GM18526 (cell line): ENCODE results near the gene SCAPER.

ENCODE experiments used
- POLR2A ChIP-seq: IDR thresholded peaks from 3 replicates; pipeline ENCODE4 v1.6.1; 2011; ENCODE audit not compliant: insufficient read length; ENCODE audit errors: extremely low read depth

Gene SCAPER

GRCh38 chr15:76931397-76932134, 26.4 kb upstream of the SCAPER start, which contains the start of gene RCN2:
Gene RCN2, plus strand, starts transcription at chr15:76931749. Its CDS starts 93 bp downstream, at chr15:76931842.
- TF ChIP-seq POLR2A, result peak; percentile 92

- TF ChIP-seq POLR2A, result no peak
Measured at GRCh38 chr15:76930831-76931396, 25.8 kb upstream of the SCAPER start.

DNA sequence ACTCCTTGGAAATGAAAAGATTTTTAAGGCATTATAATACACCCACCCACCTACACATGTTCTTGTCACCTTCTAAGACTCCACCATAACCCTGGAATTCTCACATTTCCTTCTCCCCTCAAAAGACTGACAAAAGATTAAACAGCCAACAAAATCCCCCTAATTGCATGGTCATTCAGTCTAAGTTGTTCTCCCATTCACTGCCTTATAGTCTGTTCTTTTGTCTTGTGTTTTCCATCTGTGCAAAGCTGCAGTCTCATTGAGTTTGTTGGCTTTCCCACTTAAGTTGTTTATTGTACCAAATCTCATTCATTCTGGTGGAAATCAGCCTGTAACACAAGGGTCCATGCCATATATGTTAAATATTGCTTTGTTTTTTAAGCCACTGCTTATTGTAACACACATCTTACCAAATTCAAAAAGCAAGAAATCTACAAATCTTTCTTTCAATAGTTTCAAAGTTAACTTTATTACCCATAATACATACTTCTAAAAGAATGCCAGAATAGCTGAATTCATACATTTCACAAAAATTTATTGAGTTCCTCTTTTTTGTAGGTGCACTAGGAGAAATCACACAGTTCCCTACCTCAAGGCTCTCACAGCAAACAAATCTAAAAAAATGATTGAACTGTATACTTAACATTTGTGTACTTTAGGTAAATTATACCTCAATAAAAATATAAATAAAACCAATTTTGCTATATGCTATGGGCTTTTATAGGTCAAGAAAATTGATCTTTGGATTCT, 24.0 kb upstream of the SCAPER start:
- no peak for TF ChIP-seq POLR2A

GRCh38 chr15:76928201-76928600, 23.1 kb upstream of the SCAPER start:
- TF ChIP-seq POLR2A, result no peak

DNA sequence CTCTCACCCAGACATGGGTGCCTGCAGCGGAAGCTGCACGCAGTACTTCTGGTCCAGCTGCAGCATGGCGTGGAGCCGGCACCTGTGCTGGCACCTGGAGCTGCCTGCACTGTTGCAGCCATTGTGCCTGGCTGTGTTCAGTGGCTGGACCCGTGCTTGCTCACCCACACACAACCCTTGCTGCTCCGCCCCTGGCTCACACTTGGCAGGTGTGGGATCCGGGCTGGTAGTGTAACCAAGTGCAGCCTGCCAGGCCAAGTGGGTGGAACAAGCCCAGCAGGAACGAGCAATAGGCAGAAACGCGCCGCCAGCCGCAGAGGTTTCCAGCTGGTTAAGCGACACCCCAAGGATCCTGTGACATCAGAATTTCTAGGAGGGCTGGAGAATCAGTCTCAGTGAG, 11.2 kb upstream of the SCAPER start:
- TF ChIP-seq POLR2A, result no peak

- no peak for TF ChIP-seq POLR2A
Measured at GRCh38 chr15:76913737-76914136, 8.6 kb upstream of the SCAPER start.

DNA sequence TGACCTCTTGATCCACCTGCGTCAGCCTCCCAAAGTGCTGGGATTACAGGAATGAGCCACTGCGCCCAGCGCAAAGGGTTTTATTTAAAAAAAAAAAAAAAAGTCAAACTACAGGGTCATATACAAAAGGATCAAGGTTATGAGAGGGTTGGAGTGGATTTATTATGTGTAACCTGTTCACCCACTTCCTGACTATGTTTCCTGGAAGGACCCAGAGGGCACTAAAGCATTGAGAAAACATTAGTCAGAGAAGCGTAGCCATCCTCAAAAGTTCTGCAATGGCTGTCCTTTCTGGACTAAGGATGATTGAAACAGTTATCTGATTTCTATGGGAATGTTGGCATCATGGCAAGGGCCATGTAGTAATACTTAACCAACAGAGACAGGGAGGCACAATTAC, 7.3 kb upstream of the SCAPER start:
- TF ChIP-seq POLR2A, result no peak

- TF ChIP-seq POLR2A, result no peak
Measured at GRCh38 chr15:76905855-76906254, 715 bp upstream of the SCAPER start.

DNA sequence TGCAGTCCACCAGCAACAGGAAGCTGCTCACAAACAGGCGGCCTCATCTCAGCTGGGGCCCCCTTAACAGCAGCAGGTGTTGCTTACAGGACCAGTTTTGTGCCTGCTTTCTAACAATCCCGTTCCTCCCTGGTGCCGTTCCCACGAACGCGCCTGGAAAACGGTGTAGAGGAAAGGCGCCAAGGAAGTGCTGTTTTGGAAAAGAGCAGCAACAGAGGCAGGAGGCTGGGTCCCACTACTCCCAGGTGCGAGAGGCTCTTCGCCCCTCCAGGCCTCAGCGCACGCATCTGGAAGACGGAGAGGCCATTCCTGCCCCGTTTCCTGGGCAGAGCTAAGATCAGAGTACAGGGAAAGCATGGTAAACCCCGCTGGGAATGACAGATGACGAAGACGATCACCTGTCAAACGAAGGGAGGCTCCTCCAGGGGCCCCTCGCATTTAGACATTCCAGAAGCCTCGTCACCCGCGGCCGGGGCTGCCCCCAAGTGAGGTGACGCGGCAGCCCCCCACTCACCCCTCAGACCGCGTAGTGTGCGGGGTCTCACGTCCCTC, 603 bp downstream of the SCAPER start:
- TF ChIP-seq POLR2A, result no peak

- TF ChIP-seq POLR2A, result no peak
Measured at GRCh38 chr15:76903251-76903681, 1.9 kb downstream of the SCAPER start.

DNA sequence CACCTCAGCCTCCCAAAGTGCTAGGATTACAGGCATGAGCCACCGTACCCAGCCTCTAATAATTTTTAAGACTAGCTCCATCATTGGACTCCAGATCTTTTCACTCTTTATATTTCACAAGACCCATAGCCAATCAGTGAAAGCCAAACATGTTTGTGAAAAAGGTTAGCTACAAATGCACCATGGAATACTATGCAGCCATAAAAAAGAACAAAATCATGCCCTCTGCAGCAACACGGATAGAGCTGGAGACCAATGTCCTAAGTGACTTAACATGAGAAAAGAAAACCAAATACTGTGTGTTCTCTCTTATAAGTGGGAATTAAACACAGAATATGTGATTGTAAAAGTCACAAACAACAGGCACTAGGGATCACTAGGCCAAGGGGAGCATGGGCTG, 3.2 kb downstream of the SCAPER start:
- no peak for TF ChIP-seq POLR2A

GRCh38 chr15:76898102-76898501, 7.0 kb downstream of the SCAPER start:
- no peak for TF ChIP-seq POLR2A

GRCh38 chr15:76894174-76894573, 11.0 kb downstream of the SCAPER start:
- no peak for TF ChIP-seq POLR2A

DNA sequence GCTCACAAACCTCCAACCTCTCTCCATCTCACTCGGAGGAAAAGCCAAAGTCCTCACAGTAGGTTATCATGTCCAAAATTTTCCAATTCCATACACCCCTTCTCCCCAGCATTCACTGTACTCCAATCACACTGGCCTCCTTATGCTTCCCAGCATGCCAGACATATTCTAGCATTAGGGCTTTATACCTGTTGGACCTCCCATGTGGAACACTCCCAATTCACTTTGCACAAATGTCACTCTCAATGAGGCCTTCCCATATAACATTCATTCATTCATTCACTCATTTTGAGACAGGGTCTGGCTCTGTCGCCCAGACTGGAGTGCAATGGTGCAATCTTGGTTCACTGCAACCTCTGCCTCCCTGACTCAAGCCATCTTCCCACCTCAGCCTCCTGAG, 19.9 kb downstream of the SCAPER start:
- TF ChIP-seq POLR2A, result no peak

DNA sequence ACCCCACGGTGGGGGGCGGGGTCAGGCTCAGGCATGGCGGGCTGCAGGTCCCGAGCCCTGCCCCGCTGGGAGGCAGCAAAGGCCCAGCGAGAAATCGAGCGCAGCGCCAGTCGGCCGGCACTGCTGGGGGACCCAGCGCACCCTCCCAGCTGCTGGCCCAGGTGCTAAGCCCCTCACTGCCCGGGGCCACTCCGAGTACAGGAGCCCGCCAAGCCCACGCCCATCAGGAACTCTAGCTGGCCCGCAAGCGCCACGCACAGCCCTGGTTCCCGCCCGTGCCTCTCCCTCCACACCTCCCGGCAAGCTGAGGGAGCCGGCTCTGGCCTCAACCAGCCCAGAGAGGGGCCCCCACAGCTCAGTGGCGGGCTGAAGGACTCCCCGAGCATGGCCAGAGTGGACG, 29.2 kb downstream of the SCAPER start:
- TF ChIP-seq POLR2A, result no peak

DNA sequence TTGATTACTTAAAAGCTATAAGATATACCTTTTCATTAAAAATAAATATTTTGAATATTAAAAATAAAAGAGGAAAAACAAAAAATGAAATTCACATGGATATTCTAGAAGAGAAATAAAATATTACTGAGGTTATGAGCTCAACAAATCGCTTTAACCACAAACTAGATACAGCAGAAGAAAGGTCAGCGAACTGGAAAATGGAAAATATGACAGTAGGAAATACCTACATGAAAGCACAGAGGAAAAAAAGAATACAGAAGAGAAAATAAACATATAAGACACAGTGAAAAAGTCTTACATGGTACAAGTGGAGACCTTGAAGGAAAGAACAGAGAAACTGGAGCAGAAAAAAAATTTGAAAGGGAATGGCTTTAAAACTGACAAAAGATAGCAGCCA, 33.2 kb downstream of the SCAPER start:
- no peak for TF ChIP-seq POLR2A
